ENCODE measurements around the gene ADD1. TPM values are rescaled to one million over a fixed set of nuclear protein-coding genes. Genes with fewer than 3 reads are reported as not detected.
A peak's percentile ranks its signal among the peaks of the same experiment; 100 is the strongest.

Gene ADD1
- total RNA-seq, 1 experiment from 2014 or later = 232 TPM

GRCh38 chr4:2930758-2931511 lies 87.3 kb downstream of the ADD1 start:
- no peaks in the 10 kb centered on the region for H3K9me3 ChIP-seq (ENCODE audit: low read depth, low read length, poor library complexity, severe bottlenecking)
- CTCF ChIA-PET = no interaction called here
- no peak overlapping the region for H3K4me3 ChIP-seq (ENCODE audit: low read depth, low read length, poor library complexity, severe bottlenecking)
- no peak overlapping the region for H3K27ac ChIP-seq (ENCODE audit: low read depth, low read length, poor library complexity, severe bottlenecking)
- intact Hi-C loops (cut with micrococcal nuclease; ENCODE audit: unreplicated experiment) = no loop called here
- peaks cover 15% of the 10 kb centered on the region for H3K4me1 ChIP-seq (ENCODE audit: insufficient read depth, low read length, poor library complexity, severe bottlenecking)
- no peak for TF ChIP-seq CTCF (conservative IDR thresholded peaks at IDR 0.05; ENCODE audit: low read depth, low read length)
- BruUV-seq (replicated peaks) = TSS peak; percentile 31
- DNase-seq (ENCODE audit: low spot score) = no peak
- H3K27me3 ChIP-seq (replicated peaks; ENCODE audit: insufficient read depth, low read depth, low read length, poor library complexity) = no peaks in the 10 kb centered on the region
- peaks cover 45% of the 10 kb centered on the region for H3K36me3 ChIP-seq (ENCODE audit: insufficient read depth, low read length, poor library complexity, severe bottlenecking)
- POLR2A ChIA-PET (ENCODE audit: low non-redundant PET) = no interaction called here

- H3K9me3 ChIP-seq (ENCODE audit: low read depth, low read length, poor library complexity, severe bottlenecking) = no peaks in the 10 kb centered on the region
- BruUV-seq (replicated peaks) = no TSS peak
- ChIA-PET POLR2A (ENCODE audit: low non-redundant PET) (no interaction called here), CTCF (no interaction called here)
- no peaks in the 10 kb centered on the region for H3K27me3 ChIP-seq (replicated peaks; ENCODE audit: insufficient read depth, low read depth, low read length, poor library complexity)
- intact Hi-C loops (cut with micrococcal nuclease; ENCODE audit: unreplicated experiment) = loop anchor here (2.0 kb wide), 1 partner anchor 167 kb away; no protein-coding TSS in a partner anchor
- H3K36me3 ChIP-seq (ENCODE audit: insufficient read depth, low read length, poor library complexity, severe bottlenecking) = peaks cover 39% of the 10 kb centered on the region
- TF ChIP-seq CTCF (conservative IDR thresholded peaks at IDR 0.05; ENCODE audit: low read depth, low read length) (0 out of 2 replicates have a peak, but pooled peaks have one; percentile 25), EZH2 (IDR thresholded peaks at IDR 0.05; ENCODE audit: borderline replicate concordance, low read depth, low read length, poor library complexity, severe bottlenecking) (no peak)
- H3K4me1 ChIP-seq (ENCODE audit: insufficient read depth, low read length, poor library complexity, severe bottlenecking) = peaks cover 19% of the 10 kb centered on the region
- no peak overlapping the region for H3K27ac ChIP-seq (ENCODE audit: low read depth, low read length, poor library complexity, severe bottlenecking)
- peak; percentile 59 for DNase-seq (ENCODE audit: low spot score)
- no peak overlapping the region for H3K4me3 ChIP-seq (ENCODE audit: low read depth, low read length, poor library complexity, severe bottlenecking)
Measured at GRCh38 chr4:2931512-2932301, 88.1 kb downstream of the ADD1 start.

GRCh38 chr4:2932321-2932950 lies 88.8 kb downstream of the ADD1 start:
- no TSS peak for BruUV-seq (replicated peaks)
- peak overlapping the region; percentile 73 for H3K27ac ChIP-seq (ENCODE audit: low read depth, low read length, poor library complexity, severe bottlenecking)
- H3K9me3 ChIP-seq (ENCODE audit: low read depth, low read length, poor library complexity, severe bottlenecking) = no peaks in the 10 kb centered on the region
- CTCF ChIA-PET = no interaction called here
- POLR2A ChIA-PET (ENCODE audit: low non-redundant PET) = no interaction called here
- H3K4me1 ChIP-seq (ENCODE audit: insufficient read depth, low read length, poor library complexity, severe bottlenecking) = peaks cover 19% of the 10 kb centered on the region
- intact Hi-C loops (cut with micrococcal nuclease; ENCODE audit: unreplicated experiment) = loop anchor here (2.0 kb wide), 1 partner anchor 168 kb away; no protein-coding TSS in a partner anchor
- no peak overlapping the region for H3K4me3 ChIP-seq (ENCODE audit: low read depth, low read length, poor library complexity, severe bottlenecking)
- DNase-seq (ENCODE audit: low spot score) = no peak
- no peak for TF ChIP-seq CTCF (conservative IDR thresholded peaks at IDR 0.05; ENCODE audit: low read depth, low read length)
- no peak for TF ChIP-seq EZH2 (IDR thresholded peaks at IDR 0.05; ENCODE audit: borderline replicate concordance, low read depth, low read length, poor library complexity, severe bottlenecking)
- H3K27me3 ChIP-seq (replicated peaks; ENCODE audit: insufficient read depth, low read depth, low read length, poor library complexity) = no peaks in the 10 kb centered on the region
- H3K36me3 ChIP-seq (ENCODE audit: insufficient read depth, low read length, poor library complexity, severe bottlenecking) = peaks cover 39% of the 10 kb centered on the region
